ENCODE results near the gene IFNA21. TPM values are rescaled to one million over a fixed set of nuclear protein-coding genes. Genes with fewer than 3 reads are reported as not detected.

The IFNA21 gene
- total and polyA plus RNA-seq, 2 experiments from 2014 or later: not detected

GRCh38 chr9:21154018-21154608 is 12.3 kb downstream of the IFNA21 start:
- no peaks in the 10 kb centered on the region for H3K36me3 ChIP-seq (ENCODE audit: insufficient read depth)
- Mint-ChIP-seq H3K4me3 (no peak overlapping the region), H3K9me3 (no peaks in the 10 kb centered on the region), H3K27me3 (ENCODE audit: insufficient read depth, low read depth, poor library complexity) (no peaks in the 10 kb centered on the region), H3K4me1 (peaks cover 6% of the 10 kb centered on the region; the same call in 2 of the 3 replicates), H3K36me3 (ENCODE audit: low read depth) (no peaks in the 10 kb centered on the region), H3K27ac (peak overlapping the region; percentile 73; the same call in 1 of the 2 replicates)
- no peak overlapping the region for H3K4me2 ChIP-seq
- no peaks in the 10 kb centered on the region for H4K20me1 ChIP-seq (replicated peaks; ENCODE audit: insufficient read depth)
- no peaks in the 10 kb centered on the region for H3K79me2 ChIP-seq (replicated peaks; ENCODE audit: insufficient read depth)
- no peaks in the 10 kb centered on the region for H3K9me2 ChIP-seq (ENCODE audit: insufficient read depth)
- ATAC-seq: peak; percentile 96
- no peak overlapping the region for H3K27ac ChIP-seq (ENCODE audit: low read depth)
- no peaks in the 10 kb centered on the region for H3F3A ChIP-seq (replicated peaks; ENCODE audit: low read depth)
- peak overlapping the region; percentile 79 for H2AFZ ChIP-seq
- no peak overlapping the region for H3K4me3 ChIP-seq
- no peaks in the 10 kb centered on the region for H3K27me3 ChIP-seq (ENCODE audit: insufficient read depth)
- H3K4me1 ChIP-seq (ENCODE audit: insufficient read depth): no peaks in the 10 kb centered on the region
- peak; percentile 71 for DNase-seq (ENCODE audit: low spot score)
- TF ChIP-seq ZNF114 (CRISPR knock-in tag; IDR thresholded peaks at IDR 0.05) (no peak), CTCF (conservative IDR thresholded peaks at IDR 0.05; ENCODE audit: low read depth in 2 of 2) (peak; percentile 55 to 67)

GRCh38 chr9:21153336-21154017 is 13.0 kb downstream of the IFNA21 start:
- peak; percentile 92 for ATAC-seq
- no peak overlapping the region for H3K4me2 ChIP-seq
- H3K27ac Mint-ChIP-seq: no peak overlapping the region
- H4K20me1 ChIP-seq (replicated peaks; ENCODE audit: insufficient read depth): no peaks in the 10 kb centered on the region
- no peaks in the 10 kb centered on the region for H3K9me3 Mint-ChIP-seq
- no peaks in the 10 kb centered on the region for H3K36me3 Mint-ChIP-seq (ENCODE audit: low read depth)
- no peak for DNase-seq (ENCODE audit: low spot score)
- H3K4me1 Mint-ChIP-seq: peaks cover 6% of the 10 kb centered on the region; the same call in 2 of the 3 replicates
- peak overlapping the region; percentile 79 for H2AFZ ChIP-seq
- H3K9me2 ChIP-seq (ENCODE audit: insufficient read depth): no peaks in the 10 kb centered on the region
- no peak overlapping the region for H3K27ac ChIP-seq (ENCODE audit: low read depth)
- H3K4me1 ChIP-seq (ENCODE audit: insufficient read depth): no peaks in the 10 kb centered on the region
- no peaks in the 10 kb centered on the region for H3K27me3 ChIP-seq (ENCODE audit: insufficient read depth)
- no peaks in the 10 kb centered on the region for H3K79me2 ChIP-seq (replicated peaks; ENCODE audit: insufficient read depth)
- no peaks in the 10 kb centered on the region for H3K36me3 ChIP-seq (ENCODE audit: insufficient read depth)
- no peaks in the 10 kb centered on the region for H3K27me3 Mint-ChIP-seq (ENCODE audit: insufficient read depth, low read depth, poor library complexity)
- no peak overlapping the region for H3K4me3 ChIP-seq
- H3F3A ChIP-seq (replicated peaks; ENCODE audit: low read depth): no peaks in the 10 kb centered on the region
- TF ChIP-seq ETS1 (IDR thresholded peaks at IDR 0.05) (no peak), ZNF114 (CRISPR knock-in tag; IDR thresholded peaks at IDR 0.05) (no peak), REST (IDR thresholded peaks at IDR 0.05; ENCODE audit: unreplicated experiment) (no peak), JUNB (IDR thresholded peaks at IDR 0.05; ENCODE audit: unreplicated experiment) (no peak), ZNF331 (CRISPR knock-in tag; IDR thresholded peaks at IDR 0.05; ENCODE audit: low read depth) (no peak), STAT1 (IDR thresholded peaks at IDR 0.05; ENCODE audit: unreplicated experiment) (no peak), EZH2 (IDR thresholded peaks at IDR 0.05; ENCODE audit: low read depth, unreplicated experiment) (no peak), EZH2phosphoT487 (IDR thresholded peaks at IDR 0.05; ENCODE audit: unreplicated experiment) (no peak), NANOG (IDR thresholded peaks at IDR 0.05; ENCODE audit: borderline replicate concordance) (no peak)
- no peak overlapping the region for H3K4me3 Mint-ChIP-seq

Measured in GM23338 (cell line).